Osteocyte (in vitro differentiated cells): Measurements from ENCODE around the gene GRID1. TPM values are rescaled to one million over a fixed set of nuclear protein-coding genes. Genes with fewer than 3 reads are reported as not detected.

ENCODE experiments used
- DNase-seq: peaks from one replicate; pipeline ENCODE4 v3.0.0; 2021; ENCODE audit warnings: mixed read lengths; ENCODE audit not compliant: unreplicated experiment; ENCODE audit errors: extremely low spot score
- H3K27ac Mint-ChIP-seq: one replicate; pipeline ENCODE4 v1.8.0; 2021; ENCODE audit warnings: mild to moderate bottlenecking, mixed read lengths; ENCODE audit not compliant: unreplicated experiment
- H3K27me3 Mint-ChIP-seq: one replicate; pipeline ENCODE4 v1.8.0; 2021; ENCODE audit warnings: mixed read lengths; ENCODE audit not compliant: unreplicated experiment
- H3K36me3 Mint-ChIP-seq: one replicate; pipeline ENCODE4 v1.8.0; 2021; ENCODE audit warnings: mixed read lengths; ENCODE audit not compliant: unreplicated experiment
- H3K4me1 Mint-ChIP-seq: one replicate; pipeline ENCODE4 v1.8.0; 2021; ENCODE audit warnings: mixed read lengths; ENCODE audit not compliant: unreplicated experiment
- H3K4me3 Mint-ChIP-seq: one replicate; pipeline ENCODE4 v1.8.0; 2021; ENCODE audit warnings: mild to moderate bottlenecking, moderate library complexity, mixed read lengths; ENCODE audit not compliant: unreplicated experiment
- H3K9me3 Mint-ChIP-seq: one replicate; pipeline ENCODE4 v1.8.0; 2021; ENCODE audit warnings: mixed read lengths; ENCODE audit not compliant: unreplicated experiment
- total RNA-seq: library from RNA; stranded (reverse); gene quantifications from 2 replicates; pipeline ENCODE4 v1.2.1, GENCODE V29; 2021
- TF ChIP-seq, protein P1 (sequence below): fragments of 200-600 bp; sonication (generic); IDR thresholded peaks from 2 replicates; pipeline ENCODE4 v1.5.0; 2021; ENCODE audit warnings: antibody characterized with exemption, mild to moderate bottlenecking, moderate library complexity

Gene GRID1
- total RNA-seq, 1 donor from 2014 or later = 0.11 TPM

GRCh38 chr10:86104156-86104555 lies 262.4 kb downstream of the GRID1 start:
- no peak overlapping the region for H3K4me3 Mint-ChIP-seq
- H3K27me3 Mint-ChIP-seq = no peaks in the 10 kb centered on the region
- H3K9me3 Mint-ChIP-seq = peaks cover 3% of the 10 kb centered on the region
- peak; percentile 79 for DNase-seq
- no peaks in the 10 kb centered on the region for H3K4me1 Mint-ChIP-seq
- no peaks in the 10 kb centered on the region for H3K36me3 Mint-ChIP-seq
- no peak overlapping the region for H3K27ac Mint-ChIP-seq
- TF ChIP-seq, protein P1, sequence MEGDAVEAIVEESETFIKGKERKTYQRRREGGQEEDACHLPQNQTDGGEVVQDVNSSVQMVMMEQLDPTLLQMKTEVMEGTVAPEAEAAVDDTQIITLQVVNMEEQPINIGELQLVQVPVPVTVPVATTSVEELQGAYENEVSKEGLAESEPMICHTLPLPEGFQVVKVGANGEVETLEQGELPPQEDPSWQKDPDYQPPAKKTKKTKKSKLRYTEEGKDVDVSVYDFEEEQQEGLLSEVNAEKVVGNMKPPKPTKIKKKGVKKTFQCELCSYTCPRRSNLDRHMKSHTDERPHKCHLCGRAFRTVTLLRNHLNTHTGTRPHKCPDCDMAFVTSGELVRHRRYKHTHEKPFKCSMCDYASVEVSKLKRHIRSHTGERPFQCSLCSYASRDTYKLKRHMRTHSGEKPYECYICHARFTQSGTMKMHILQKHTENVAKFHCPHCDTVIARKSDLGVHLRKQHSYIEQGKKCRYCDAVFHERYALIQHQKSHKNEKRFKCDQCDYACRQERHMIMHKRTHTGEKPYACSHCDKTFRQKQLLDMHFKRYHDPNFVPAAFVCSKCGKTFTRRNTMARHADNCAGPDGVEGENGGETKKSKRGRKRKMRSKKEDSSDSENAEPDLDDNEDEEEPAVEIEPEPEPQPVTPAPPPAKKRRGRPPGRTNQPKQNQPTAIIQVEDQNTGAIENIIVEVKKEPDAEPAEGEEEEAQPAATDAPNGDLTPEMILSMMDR = no peak

DNA sequence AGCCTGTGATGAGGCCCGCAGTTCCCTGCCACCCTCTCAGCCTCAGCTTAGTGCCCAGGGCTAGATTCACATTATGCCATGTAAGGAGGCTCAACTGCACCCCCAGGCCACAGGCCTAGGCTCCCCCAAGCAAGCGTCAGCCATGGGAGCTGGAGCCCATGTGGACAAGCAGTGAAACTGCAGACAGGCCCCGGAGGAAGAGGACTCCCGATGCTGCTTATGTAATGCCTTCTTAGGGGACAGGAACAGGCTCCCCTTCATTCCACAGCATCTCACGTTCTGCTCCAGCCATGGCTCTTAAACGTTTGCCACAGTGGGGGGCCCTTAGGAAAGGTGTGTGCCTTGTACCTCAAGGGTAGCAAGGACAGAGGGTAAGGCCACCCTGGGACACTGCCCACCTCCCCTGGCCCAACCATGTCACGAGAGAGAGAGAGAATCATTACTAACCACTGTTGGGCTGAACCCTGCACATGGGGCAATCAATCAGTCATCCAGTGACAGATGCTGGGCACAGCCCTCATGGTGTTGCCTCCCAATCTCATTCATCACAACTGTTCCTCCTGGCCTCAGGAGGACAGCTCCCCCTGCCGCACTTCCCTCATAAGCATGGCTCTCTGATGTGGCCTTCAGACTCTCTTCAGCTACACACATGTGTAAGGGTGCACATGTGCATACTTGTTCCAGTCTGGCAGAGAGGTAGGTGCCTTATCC lies 263.0 kb downstream of the GRID1 start:
- Mint-ChIP-seq H3K27ac (no peak overlapping the region), H3K36me3 (no peaks in the 10 kb centered on the region), H3K27me3 (no peaks in the 10 kb centered on the region), H3K4me3 (no peak overlapping the region), H3K9me3 (peaks cover 3% of the 10 kb centered on the region), H3K4me1 (no peaks in the 10 kb centered on the region)
- TF ChIP-seq, protein P1 = no peak
- DNase-seq = peak; percentile 76

DNA sequence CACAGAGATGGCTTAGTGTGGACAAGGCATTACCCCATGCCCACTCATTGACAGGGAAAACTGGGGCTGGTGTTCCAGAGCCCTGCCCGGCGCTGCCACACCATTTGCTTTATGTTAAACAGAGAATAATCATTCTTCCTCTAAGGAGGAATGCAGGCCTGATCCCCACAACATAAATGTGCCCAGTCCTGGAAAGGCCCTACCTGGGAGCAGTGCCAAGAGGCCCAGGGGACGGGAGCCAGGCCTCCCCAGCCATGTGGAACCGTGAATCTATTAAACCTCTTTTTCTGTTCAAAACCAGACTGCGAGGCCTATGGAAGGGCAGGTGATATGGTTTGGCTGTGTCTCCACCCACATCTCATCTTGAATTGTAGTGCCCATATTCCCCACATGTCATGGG lies 264.1 kb downstream of the GRID1 start:
- H3K9me3 Mint-ChIP-seq = peaks cover 3% of the 10 kb centered on the region
- no peaks in the 10 kb centered on the region for H3K4me1 Mint-ChIP-seq
- H3K36me3 Mint-ChIP-seq = no peaks in the 10 kb centered on the region
- H3K4me3 Mint-ChIP-seq = no peak overlapping the region
- H3K27me3 Mint-ChIP-seq = no peaks in the 10 kb centered on the region
- TF ChIP-seq, protein P1 = no peak
- DNase-seq = peak; percentile 46
- no peak overlapping the region for H3K27ac Mint-ChIP-seq

DNA sequence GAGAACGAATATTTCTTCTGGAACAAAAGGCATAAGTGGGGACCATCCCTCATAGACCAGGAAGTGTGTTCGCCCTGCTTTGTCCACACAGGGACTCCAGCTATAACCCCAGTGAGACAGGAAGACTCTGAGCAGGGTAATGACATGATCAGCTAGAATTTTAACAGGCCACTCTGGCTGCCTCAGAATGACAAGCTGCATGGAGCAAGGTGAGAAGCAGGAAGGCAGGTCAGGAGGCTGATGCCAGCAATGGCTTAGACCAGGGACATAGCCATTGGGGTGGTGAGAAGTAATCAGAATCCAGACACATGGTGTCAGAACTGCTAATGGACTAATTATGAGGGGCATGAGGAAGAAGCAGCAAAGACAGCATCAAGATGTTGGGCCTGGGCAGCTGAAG lies 264.6 kb downstream of the GRID1 start:
- Mint-ChIP-seq H3K27ac (no peak overlapping the region), H3K36me3 (no peaks in the 10 kb centered on the region), H3K9me3 (peaks cover 3% of the 10 kb centered on the region), H3K27me3 (no peaks in the 10 kb centered on the region), H3K4me3 (no peak overlapping the region), H3K4me1 (no peaks in the 10 kb centered on the region)
- TF ChIP-seq, protein P1 = no peak
- peak; percentile 51 for DNase-seq

- Mint-ChIP-seq H3K36me3 (no peaks in the 10 kb centered on the region), H3K4me3 (no peak overlapping the region), H3K9me3 (peaks cover 3% of the 10 kb centered on the region), H3K27me3 (no peaks in the 10 kb centered on the region), H3K27ac (no peak overlapping the region), H3K4me1 (no peaks in the 10 kb centered on the region)
- TF ChIP-seq, protein P1 = peak; percentile 20
- DNase-seq = peak; percentile 54
Observed at GRCh38 chr10:86100581-86101061, 266.0 kb downstream of the GRID1 start.
